CD14-positive monocyte (primary cell): ENCODE measurements around the gene MYO1E. TPM values are rescaled to one million over a fixed set of nuclear protein-coding genes. Genes with fewer than 3 reads are reported as not detected.

Experiments used
- DNase-seq, 3 donors: peaks; one replicate each; pipeline ENCODE4 v3.0.0-alpha.2; 2011 to 2022
- H2AFZ ChIP-seq: 2 replicates; pipeline ENCODE4 v1.6.0; 2012; ENCODE audit warnings: mild to moderate bottlenecking, low read depth, low read length, inconsistent platforms; ENCODE audit not compliant: insufficient read depth, poor library complexity, severe bottlenecking
- H3K27ac ChIP-seq, 2 donors: 1 replicate in 1 of 2; 2 replicates in 1 of 2; pipeline ENCODE4 v1.5.1; 2012 to 2013; ENCODE audit warnings: low read length in 2 of 2, control low read depth in 1 of 2, inconsistent platforms in 1 of 2, low read depth in 1 of 2, mild to moderate bottlenecking in 1 of 2
- H3K27me3 ChIP-seq, 2 donors: one replicate each; pipeline versions ENCODE4 v1.6.0 to v1.6.1; 2011 to 2013; ENCODE audit warnings: low read length in 2 of 2; ENCODE audit not compliant: control insufficient read depth in 2 of 2, insufficient read depth in 2 of 2
- H3K36me3 ChIP-seq, 2 donors: replicated peaks in 1 of 2; 1 replicate in 1 of 2; 2 replicates in 1 of 2; pipeline versions ENCODE4 v1.5.1 to v1.6.1; 2012 to 2013; ENCODE audit warnings: low read length in 2 of 2, control low read depth in 1 of 2, inconsistent platforms in 1 of 2, mild to moderate bottlenecking in 1 of 2; ENCODE audit not compliant: insufficient read depth in 2 of 2, control insufficient read depth in 1 of 2
- H3K4me1 ChIP-seq, 2 donors: 1 replicate in 1 of 2; 2 replicates in 1 of 2; pipeline versions ENCODE4 v1.5.1 to v1.6.1; 2012 to 2013; ENCODE audit warnings: low read length in 2 of 2, control low read depth in 1 of 2, inconsistent platforms in 1 of 2, mild to moderate bottlenecking in 1 of 2, moderate library complexity in 1 of 2; ENCODE audit not compliant: insufficient read depth in 2 of 2, control insufficient read depth in 1 of 2
- H3K4me2 ChIP-seq: replicated peaks from 2 replicates; pipeline ENCODE3; 2012; ENCODE audit warnings: low read length, moderate library complexity, mild to moderate bottlenecking; ENCODE audit not compliant: poor library complexity, severe bottlenecking; ENCODE audit errors: extremely low read depth
- H3K4me3 ChIP-seq, 3 experiments: fragments of 200-600 bp in 1 of 3; sonication (generic) in 1 of 3; replicated peaks in 1 of 3; 1 replicate in 2 of 3; 2 replicates in 1 of 3; pipeline ENCODE4 v1.5.1; 2011 to 2013; ENCODE audit warnings: low read length in 3 of 3, mild to moderate bottlenecking in 3 of 3, control low read depth in 2 of 3, low read depth in 2 of 3, inconsistent platforms in 1 of 3, moderate library complexity in 1 of 3
- H3K79me2 ChIP-seq: 2 replicates; pipeline ENCODE4 v1.6.0; 2012; ENCODE audit warnings: mild to moderate bottlenecking, control low read depth, inconsistent platforms, low read length, moderate library complexity; ENCODE audit not compliant: insufficient read depth
- H3K9ac ChIP-seq: 2 replicates; pipeline ENCODE4 v1.6.0; 2017; ENCODE audit warnings: low read length, mild to moderate bottlenecking; ENCODE audit not compliant: insufficient read depth, poor library complexity, severe bottlenecking
- H3K9me3 ChIP-seq, 2 donors: replicated peaks in 1 of 2; 1 replicate in 1 of 2; 2 replicates in 1 of 2; pipeline versions ENCODE4 v1.5.1 to v1.6.1; 2012 to 2013; ENCODE audit warnings: low read length in 2 of 2, control low read depth in 1 of 2; ENCODE audit not compliant: control insufficient read depth in 1 of 2, insufficient read depth in 1 of 2
- H4K20me1 ChIP-seq: 2 replicates; pipeline ENCODE4 v1.6.0; 2012; ENCODE audit warnings: mild to moderate bottlenecking, low read length, control low read depth, moderate library complexity; ENCODE audit not compliant: insufficient read depth
- H3K27ac Mint-ChIP-seq, 7 donors: one replicate each; pipeline ENCODE4 v1.8.0; 2020; ENCODE audit warnings: mild to moderate bottlenecking in 7 of 7, mixed read lengths in 7 of 7, moderate library complexity in 6 of 7, inconsistent platforms in 2 of 7
- H3K27me3 Mint-ChIP-seq, 3 donors: one replicate each; pipeline ENCODE4 v1.8.0; 2021 to 2022; ENCODE audit warnings: low read depth in 3 of 3, mild to moderate bottlenecking in 3 of 3, mixed read lengths in 3 of 3, moderate library complexity in 3 of 3, inconsistent platforms in 1 of 3
- H3K36me3 Mint-ChIP-seq, 2 donors: one replicate each; pipeline ENCODE4 v1.8.0; 2020; ENCODE audit warnings: mixed read lengths in 2 of 2, inconsistent platforms in 1 of 2, mild to moderate bottlenecking in 1 of 2
- H3K4me1 Mint-ChIP-seq: one replicate; pipeline ENCODE4 v1.8.0; 2020; ENCODE audit warnings: mild to moderate bottlenecking, mixed read lengths
- H3K4me3 Mint-ChIP-seq, 2 donors: one replicate each; pipeline ENCODE4 v1.8.0; 2020; ENCODE audit warnings: mild to moderate bottlenecking in 2 of 2, mixed read lengths in 2 of 2, moderate library complexity in 1 of 2
- H3K9me3 Mint-ChIP-seq, 7 donors: one replicate each; pipeline ENCODE4 v1.8.0; 2020 to 2022; ENCODE audit warnings: mixed read lengths in 7 of 7, mild to moderate bottlenecking in 6 of 7, moderate library complexity in 6 of 7, inconsistent platforms in 2 of 7
- CTCF ChIP-seq: fragments of 200-600 bp; IDR thresholded peaks from one replicate; pipeline ENCODE4 v1.8.0; 2022; ENCODE audit warnings: antibody characterized with exemption, mild to moderate bottlenecking
- WGBS: methylation state at CpG from one replicate; pipeline ENCODE4 v1.1.5; 2013; ENCODE audit warnings: missing lambda C conversion rate; ENCODE audit not compliant: insufficient coverage; 5-methylcytosine and 5-hydroxymethylcytosine counted together
- intact Hi-C, 2 donors: fragments of 100-400 bp; cut with micrococcal nuclease; formaldehyde crosslinking; loops; one replicate each; pipeline versions ENCODE4 v1.15.0 to v1.15.1; 2023
- polyA plus RNA-seq, 3 donors: library from polyadenylated mRNA; depleted of rRNA in 1 of 3; unstranded in 2 of 3; stranded (reverse) in 1 of 3; fragments of 300-500 nt in 2 of 3; fragments of >200 nt in 1 of 3; fragmentation: Illumina TruSeq in 2 of 3; gene quantifications; 1 replicate in 2 of 3; 2 replicates in 1 of 3; pipeline ENCODE4 v1.2.3, GENCODE V29; 2012 to 2021

MYO1E gene
- polyA plus RNA-seq, 3 donors, result 5.5 to 16.2 (median 6.2) TPM

DNA sequence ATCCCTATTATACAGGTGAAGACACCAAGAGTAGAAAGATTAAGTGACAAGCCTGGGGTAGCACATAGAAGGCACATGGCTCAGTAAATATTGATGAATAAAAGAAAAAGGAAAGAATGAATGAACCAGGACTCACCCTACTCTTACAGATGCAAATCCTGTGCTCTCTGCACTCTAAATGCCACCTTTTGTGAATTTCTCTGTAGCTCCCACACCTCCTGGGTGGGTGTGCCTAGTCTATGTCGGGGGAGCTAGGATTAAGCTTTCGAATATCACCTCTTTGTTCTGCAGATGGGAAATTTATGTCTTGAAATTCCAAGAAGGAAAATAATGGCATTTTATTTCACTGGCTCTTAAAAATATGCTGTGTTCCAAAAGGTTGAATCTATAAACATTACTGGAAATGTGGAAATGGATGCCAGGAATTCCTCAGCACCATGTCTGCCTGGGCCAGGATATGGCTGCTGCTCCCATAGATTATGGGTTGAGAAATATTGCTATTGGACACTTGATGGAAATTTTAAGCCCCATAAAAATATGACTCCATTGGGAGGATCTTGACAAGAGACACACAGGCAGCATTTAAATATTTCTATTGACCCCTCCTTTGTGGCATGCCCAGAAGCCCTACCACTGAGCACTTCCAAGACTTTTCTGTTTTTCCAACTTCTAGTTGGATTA lies 224.4 kb downstream of the MYO1E start:
- intact Hi-C loops, result no loop called here
- no peaks in the 10 kb centered on the region for H3K4me1 ChIP-seq
- no peak overlapping the region for H3K9ac ChIP-seq
- peaks cover 40 to 84% of the 10 kb centered on the region in 2 donors for H3K36me3 ChIP-seq
- no CpG with 5 or more reads among the region's 2 CpGs for WGBS
- H4K20me1 ChIP-seq, result no peaks in the 10 kb centered on the region
- no peak overlapping the region for H3K4me3 ChIP-seq
- no peak for TF ChIP-seq CTCF
- no peak overlapping the region for H3K27ac ChIP-seq
- Mint-ChIP-seq H3K27me3 (no peaks in the 10 kb centered on the region), H3K36me3 (peaks cover 59 to 82% of the 10 kb centered on the region in 2 donors), H3K27ac (peak overlapping the region in 1 of 7 donors; percentile 52), H3K4me1 (no peaks in the 10 kb centered on the region), H3K9me3 (no peaks in the 10 kb centered on the region), H3K4me3 (no peak overlapping the region)
- no peak overlapping the region for H3K4me2 ChIP-seq
- no peaks in the 10 kb centered on the region for H3K9me3 ChIP-seq
- no peak for DNase-seq
- H2AFZ ChIP-seq, result no peak overlapping the region
- H3K79me2 ChIP-seq, result no peaks in the 10 kb centered on the region
- H3K27me3 ChIP-seq, result no peaks in the 10 kb centered on the region

GRCh38 chr15:59147666-59148065 lies 225.0 kb downstream of the MYO1E start:
- no peak overlapping the region for H3K9ac ChIP-seq
- Mint-ChIP-seq H3K36me3 (peaks cover 54 to 82% of the 10 kb centered on the region in 2 donors), H3K27me3 (no peaks in the 10 kb centered on the region), H3K27ac (peak overlapping the region in 1 of 7 donors; percentile 35), H3K4me1 (no peaks in the 10 kb centered on the region), H3K4me3 (no peak overlapping the region), H3K9me3 (no peaks in the 10 kb centered on the region)
- no peaks in the 10 kb centered on the region for H3K4me1 ChIP-seq
- H3K27ac ChIP-seq, result no peak overlapping the region
- H3K36me3 ChIP-seq, result peaks cover 40 to 84% of the 10 kb centered on the region in 2 donors
- 100% methylated on average over 4 of the region's 5 CpGs for WGBS
- H3K9me3 ChIP-seq, result no peaks in the 10 kb centered on the region
- no peaks in the 10 kb centered on the region for H3K79me2 ChIP-seq
- no peaks in the 10 kb centered on the region for H4K20me1 ChIP-seq
- no peaks in the 10 kb centered on the region for H3K27me3 ChIP-seq
- no peak overlapping the region for H2AFZ ChIP-seq
- intact Hi-C loops, result no loop called here
- no peak for TF ChIP-seq CTCF
- no peak overlapping the region for H3K4me2 ChIP-seq
- H3K4me3 ChIP-seq, result no peak overlapping the region
- no peak for DNase-seq
